IPS DF 6.9 (cell line): ENCODE measurements around the gene OVCA2.

Source experiments
- DNase-seq: peaks from one replicate; pipeline ENCODE4 v3.0.0-alpha.2; 2013; ENCODE audit warnings: low read depth, low spot score
- H3K27ac ChIP-seq: one replicate; pipeline ENCODE4 v1.5.1; 2013; ENCODE audit warnings: low read length, control low read depth
- H3K27me3 ChIP-seq: 2 replicates; pipeline ENCODE4 v1.6.1; 2013; ENCODE audit warnings: mild to moderate bottlenecking, low read length; ENCODE audit not compliant: control insufficient read depth, insufficient read depth
- H3K36me3 ChIP-seq: 2 replicates; pipeline ENCODE4 v1.6.1; 2013; ENCODE audit warnings: low read length; ENCODE audit not compliant: control insufficient read depth, insufficient read depth
- H3K4me1 ChIP-seq: 2 replicates; pipeline ENCODE4 v1.6.1; 2013; ENCODE audit warnings: low read length; ENCODE audit not compliant: control insufficient read depth, insufficient read depth
- H3K4me3 ChIP-seq: 2 replicates; pipeline ENCODE4 v1.5.1; 2013; ENCODE audit warnings: mild to moderate bottlenecking, low read length
- H3K9me3 ChIP-seq: 2 replicates; pipeline ENCODE4 v1.6.1; 2013; ENCODE audit warnings: low read length, inconsistent platforms; ENCODE audit not compliant: control insufficient read depth, insufficient read depth
- WGBS: extraction: QIAGEN DNeasy Blood & Tissue Kit; methylation state at CpG from one replicate; pipeline ENCODE4 v1.1.7; 2013; ENCODE audit warnings: mixed read lengths, missing lambda C conversion rate; ENCODE audit not compliant: insufficient read length, insufficient coverage; 5-methylcytosine and 5-hydroxymethylcytosine counted together

OVCA2 gene

DNA sequence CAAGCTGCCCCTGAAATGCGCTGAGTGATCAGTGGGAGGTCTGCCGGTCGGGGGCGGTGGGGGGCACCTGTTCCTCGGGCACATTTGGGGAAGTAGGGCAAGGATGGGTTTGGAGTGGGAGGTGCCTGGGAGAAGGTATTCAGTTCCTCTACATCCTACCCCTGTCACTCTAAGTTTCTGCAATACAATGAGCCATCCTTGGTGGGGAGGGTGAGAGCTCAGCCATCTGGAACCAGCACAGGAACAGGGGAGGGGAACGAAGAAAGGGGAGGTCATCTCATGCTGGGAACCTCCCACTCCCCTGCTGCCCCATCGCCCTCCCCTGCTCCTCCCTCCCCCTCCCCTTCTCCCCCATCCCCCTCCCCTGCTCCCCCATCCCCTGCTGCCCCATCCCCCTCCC, 7.7 kb upstream of the OVCA2 start:
- no CpG with 5 or more reads among the region's 7 CpGs for WGBS
- H3K27me3 ChIP-seq: peaks cover 2% of the 10 kb centered on the region; the same call in 1 of the 2 replicates
- peaks cover 5% of the 10 kb centered on the region for H3K36me3 ChIP-seq
- no peak overlapping the region for H3K27ac ChIP-seq
- H3K9me3 ChIP-seq: no peaks in the 10 kb centered on the region
- no peak overlapping the region for H3K4me3 ChIP-seq
- peaks cover 3% of the 10 kb centered on the region; the same call in 1 of the 2 replicates for H3K4me1 ChIP-seq
- no peak for DNase-seq

DNA sequence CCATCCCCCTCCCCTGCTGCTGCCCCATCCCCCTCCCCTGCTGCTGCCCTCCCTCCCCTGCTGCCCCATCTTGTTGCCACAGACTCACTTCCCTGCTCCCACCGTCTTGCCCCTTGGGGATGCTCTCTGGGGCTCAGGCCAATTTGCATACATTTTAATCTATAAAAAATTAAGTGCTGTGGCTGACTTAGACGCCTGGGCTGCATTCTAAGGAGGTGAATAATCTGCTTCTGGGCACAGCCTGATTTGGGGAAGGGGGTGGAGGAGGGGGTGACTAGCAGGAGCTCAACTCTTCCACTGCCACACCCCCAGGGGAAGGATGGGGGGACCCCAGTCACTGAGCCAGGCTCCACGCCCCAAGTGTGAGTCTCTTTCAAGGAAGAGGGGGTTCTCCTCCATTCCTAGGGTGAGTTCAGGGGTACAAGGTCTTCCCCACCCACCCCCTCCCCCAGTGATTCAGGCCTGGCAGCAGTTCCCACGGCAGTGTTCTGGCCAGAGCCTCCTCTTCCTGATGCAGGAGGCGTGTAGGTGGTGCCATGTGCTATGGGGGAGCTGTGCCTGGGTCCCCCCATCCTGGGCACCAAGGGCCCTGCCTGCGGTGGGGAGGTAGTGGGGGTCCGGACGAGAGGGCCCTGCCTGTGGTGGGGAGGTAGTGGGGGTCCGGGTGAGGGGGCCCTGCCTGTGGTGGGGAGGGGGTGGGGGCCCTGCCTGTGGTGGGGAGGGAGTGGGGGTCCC, 6.8 kb upstream of the OVCA2 start:
- Histone ChIP-seq H3K9me3 (no peaks in the 10 kb centered on the region), H3K36me3 (peaks cover 5% of the 10 kb centered on the region), H3K27me3 (no peaks in the 10 kb centered on the region), H3K27ac (no peak overlapping the region), H3K4me1 (peaks cover 1% of the 10 kb centered on the region; the same call in 1 of the 2 replicates), H3K4me3 (no peak overlapping the region)
- WGBS: no CpG with 5 or more reads among the region's 9 CpGs
- no peak for DNase-seq

DNA sequence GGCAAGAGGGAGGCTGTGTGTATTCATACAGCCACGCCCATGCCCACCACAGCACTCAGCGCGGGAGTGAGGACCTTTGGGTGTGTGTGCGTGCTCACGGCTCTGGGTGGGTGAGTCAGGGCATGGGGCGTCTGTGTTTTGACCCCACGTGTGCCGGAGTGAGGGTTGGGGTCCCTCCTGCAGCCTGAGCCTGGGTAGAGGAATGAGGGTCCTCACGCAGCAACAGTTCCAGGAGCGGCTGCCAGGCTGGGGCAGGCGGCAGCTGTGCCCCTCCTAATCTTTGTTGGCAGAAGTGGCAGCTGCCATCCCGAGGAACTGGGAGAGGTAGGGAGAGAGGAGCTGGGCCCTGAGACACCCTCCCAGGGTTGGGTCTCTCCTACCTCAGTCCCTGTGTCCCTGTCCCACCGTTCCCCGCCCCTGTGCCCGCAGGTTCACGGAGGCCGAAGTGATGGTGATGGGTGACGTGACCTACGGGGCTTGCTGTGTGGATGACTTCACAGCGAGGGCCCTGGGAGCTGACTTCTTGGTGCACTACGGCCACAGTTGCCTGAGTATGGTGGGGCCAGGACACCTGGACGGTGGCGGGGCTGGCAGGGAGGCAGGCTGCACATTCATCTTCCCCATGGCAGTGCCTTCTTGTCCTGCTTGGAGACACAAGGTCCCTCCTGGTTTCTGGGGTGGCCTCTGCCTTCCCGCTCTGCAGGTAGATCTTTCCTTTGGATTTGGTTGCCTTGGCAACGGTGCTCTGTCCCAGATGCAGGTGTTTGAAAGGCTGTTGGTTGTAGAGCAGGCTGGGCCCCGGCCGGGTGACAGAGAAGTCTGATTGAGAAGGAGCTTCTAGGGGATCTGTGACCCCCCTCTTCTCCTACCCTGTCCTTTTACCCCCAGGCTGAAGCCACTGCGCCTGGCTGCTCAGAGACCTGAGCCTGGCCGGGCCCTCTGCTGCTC, 6.0 kb upstream of the OVCA2 start:
- Histone ChIP-seq H3K9me3 (no peaks in the 10 kb centered on the region), H3K27ac (no peak overlapping the region), H3K4me1 (no peaks in the 10 kb centered on the region), H3K27me3 (no peaks in the 10 kb centered on the region), H3K4me3 (no peak overlapping the region), H3K36me3 (peaks cover 5% of the 10 kb centered on the region)
- DNase-seq: no peak
- WGBS: no CpG with 5 or more reads among the region's 29 CpGs

- Histone ChIP-seq H3K4me1 (no peaks in the 10 kb centered on the region), H3K27ac (no peak overlapping the region), H3K27me3 (no peaks in the 10 kb centered on the region), H3K4me3 (no peak overlapping the region), H3K36me3 (peaks cover 5% of the 10 kb centered on the region), H3K9me3 (no peaks in the 10 kb centered on the region)
- WGBS: no CpG with 5 or more reads among the region's 10 CpGs
- DNase-seq: no peak
Measured at GRCh38 chr17:2037155-2037554, 4.7 kb upstream of the OVCA2 start.

- Histone ChIP-seq H3K9me3 (no peaks in the 10 kb centered on the region), H3K4me1 (no peaks in the 10 kb centered on the region), H3K27me3 (no peaks in the 10 kb centered on the region), H3K4me3 (no peak overlapping the region), H3K36me3 (peaks cover 8% of the 10 kb centered on the region), H3K27ac (no peak overlapping the region)
- no peak for DNase-seq
- WGBS: no CpG with 5 or more reads among the region's 7 CpGs
Measured at GRCh38 chr17:2040219-2040827, 1.5 kb upstream of the OVCA2 start.

GRCh38 chr17:2040942-2041560, 771 bp upstream of the OVCA2 start:
- WGBS: no CpG with 5 or more reads among the region's 16 CpGs
- no peak overlapping the region for H3K27ac ChIP-seq
- no peaks in the 10 kb centered on the region for H3K9me3 ChIP-seq
- H3K36me3 ChIP-seq: peaks cover 8% of the 10 kb centered on the region
- DNase-seq: no peak
- no peaks in the 10 kb centered on the region for H3K27me3 ChIP-seq
- H3K4me3 ChIP-seq: peak overlapping the region; percentile 63; the same call in 1 of the 2 replicates
- H3K4me1 ChIP-seq: no peaks in the 10 kb centered on the region

DNA sequence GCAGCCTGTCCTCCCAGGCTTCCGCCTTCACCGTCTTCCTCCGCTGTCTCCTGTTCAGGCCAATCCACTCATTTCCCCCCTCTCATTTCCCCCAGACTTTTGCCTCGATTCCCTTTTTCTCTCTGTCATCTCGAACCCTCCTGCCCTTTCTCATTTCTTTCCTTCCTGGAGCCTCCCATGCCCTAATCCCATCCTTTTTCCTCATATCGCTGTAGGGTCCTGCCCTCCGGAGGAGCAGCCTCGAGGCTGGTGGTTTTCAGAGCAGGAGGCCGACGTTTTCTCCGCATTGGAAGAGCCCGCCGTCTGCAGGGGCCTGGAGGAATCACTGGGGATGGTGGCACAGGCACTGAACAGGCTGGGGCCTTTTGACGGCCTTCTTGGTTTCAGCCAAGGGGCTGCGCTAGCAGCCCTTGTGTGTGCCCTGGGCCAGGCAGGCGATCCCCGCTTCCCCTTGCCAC, 597 bp downstream of the OVCA2 start:
- no CpG with 5 or more reads among the region's 17 CpGs for WGBS
- peak overlapping the region; percentile 63 for H3K4me3 ChIP-seq
- no peak for DNase-seq

DNA sequence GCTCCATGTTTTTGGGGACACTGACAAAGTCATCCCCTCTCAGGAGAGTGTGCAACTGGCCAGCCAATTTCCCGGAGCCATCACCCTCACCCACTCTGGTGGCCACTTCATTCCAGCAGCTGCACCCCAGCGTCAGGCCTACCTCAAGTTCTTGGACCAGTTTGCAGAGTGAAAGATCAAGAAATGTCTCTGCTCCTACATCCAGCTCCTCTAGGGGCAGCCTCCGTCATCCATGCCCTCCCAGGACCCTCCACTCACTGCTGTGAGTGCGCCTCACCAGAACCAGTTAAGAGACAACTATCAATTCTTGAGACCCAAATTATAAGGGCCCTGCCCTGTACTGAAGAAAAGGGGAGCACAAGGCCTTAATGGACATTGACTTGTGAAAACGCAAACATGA, 1.1 kb downstream of the OVCA2 start:
- Histone ChIP-seq H3K4me3 (no peak overlapping the region), H3K27me3 (no peaks in the 10 kb centered on the region), H3K9me3 (no peaks in the 10 kb centered on the region), H3K36me3 (0 out of 2 replicates have a peak, but pooled peaks cover 3% of the 10 kb centered on the region), H3K27ac (no peak overlapping the region), H3K4me1 (no peaks in the 10 kb centered on the region)
- no CpG with 5 or more reads among the region's 5 CpGs for WGBS
- no peak for DNase-seq

More for the DNA sequence above, 597 bp downstream of the OVCA2 start:
- no peaks in the 10 kb centered on the region for H3K27me3 ChIP-seq
- H3K36me3 ChIP-seq: 0 out of 2 replicates have a peak, but pooled peaks cover 3% of the 10 kb centered on the region
- no peaks in the 10 kb centered on the region for H3K9me3 ChIP-seq
- no peaks in the 10 kb centered on the region for H3K4me1 ChIP-seq
- no peak overlapping the region for H3K27ac ChIP-seq

GRCh38 chr17:2043785-2044184, 2.0 kb downstream of the OVCA2 start:
- H3K4me3 ChIP-seq: no peak overlapping the region
- DNase-seq: no peak
- WGBS: no CpG with 5 or more reads among the region's 6 CpGs

More at GRCh38 chr17:2043785-2044184, 2.0 kb downstream of the OVCA2 start:
- H3K27ac ChIP-seq: no peak overlapping the region
- no peaks in the 10 kb centered on the region for H3K4me1 ChIP-seq
- H3K27me3 ChIP-seq: peaks cover 6% of the 10 kb centered on the region
- H3K36me3 ChIP-seq: 0 out of 2 replicates have a peak, but pooled peaks cover 3% of the 10 kb centered on the region
- no peaks in the 10 kb centered on the region for H3K9me3 ChIP-seq
